ENCODE results near the gene SMIM38.

Gene SMIM38

GRCh38 chr11:69187540-69188065, 31.9 kb downstream of the SMIM38 start:
- DNase-seq = no peak

GRCh38 chr11:69189059-69189458, 33.3 kb downstream of the SMIM38 start:
- DNase-seq = no peak

- no peak for DNase-seq
Observed at GRCh38 chr11:69190796-69191536, 35.2 kb downstream of the SMIM38 start.

GRCh38 chr11:69192301-69192721, 36.6 kb downstream of the SMIM38 start:
- no peak for DNase-seq

GRCh38 chr11:69193151-69193550, 37.4 kb downstream of the SMIM38 start:
- no peak for DNase-seq

- no peak for DNase-seq
Observed at GRCh38 chr11:69193629-69194028, 37.9 kb downstream of the SMIM38 start.

- DNase-seq = no peak
Observed at GRCh38 chr11:69194396-69194795, 38.7 kb downstream of the SMIM38 start.

- no peak for DNase-seq
Observed at GRCh38 chr11:69194956-69195355, 39.2 kb downstream of the SMIM38 start.

- no peak for DNase-seq
Observed at GRCh38 chr11:69195824-69196782, 40.4 kb downstream of the SMIM38 start.

GRCh38 chr11:69196783-69197169, 41.0 kb downstream of the SMIM38 start:
- no peak for DNase-seq

- no peak for DNase-seq
Observed at GRCh38 chr11:69198891-69199582, 43.3 kb downstream of the SMIM38 start.

GRCh38 chr11:69199583-69200315, 44.0 kb downstream of the SMIM38 start:
- DNase-seq = no peak

- no peak for DNase-seq
Observed at GRCh38 chr11:69200331-69201065, 44.8 kb downstream of the SMIM38 start.

GRCh38 chr11:69201066-69201365, 45.3 kb downstream of the SMIM38 start:
- no peak for DNase-seq

- no peak for DNase-seq
Observed at GRCh38 chr11:69201764-69202370, 46.1 kb downstream of the SMIM38 start.

- DNase-seq = no peak
Observed at GRCh38 chr11:69202511-69203221, 46.9 kb downstream of the SMIM38 start.

GRCh38 chr11:69203381-69203780, 47.6 kb downstream of the SMIM38 start:
- no peak for DNase-seq

- DNase-seq = no peak
Observed at GRCh38 chr11:69203901-69204245, 48.1 kb downstream of the SMIM38 start.

GRCh38 chr11:69204246-69204940, 48.7 kb downstream of the SMIM38 start:
- no peak for DNase-seq

All from DMS79 (cell line).